HG02973 (cell line): ENCODE data around the gene NME8.

Experiments
- ATAC-seq: cut with Tn5 transposase; IDR thresholded peaks from one replicate; pipeline ENCODE4 v1.9.1; 2021; ENCODE audit warnings: moderate library complexity; ENCODE audit not compliant: unreplicated experiment

Gene NME8

DNA sequence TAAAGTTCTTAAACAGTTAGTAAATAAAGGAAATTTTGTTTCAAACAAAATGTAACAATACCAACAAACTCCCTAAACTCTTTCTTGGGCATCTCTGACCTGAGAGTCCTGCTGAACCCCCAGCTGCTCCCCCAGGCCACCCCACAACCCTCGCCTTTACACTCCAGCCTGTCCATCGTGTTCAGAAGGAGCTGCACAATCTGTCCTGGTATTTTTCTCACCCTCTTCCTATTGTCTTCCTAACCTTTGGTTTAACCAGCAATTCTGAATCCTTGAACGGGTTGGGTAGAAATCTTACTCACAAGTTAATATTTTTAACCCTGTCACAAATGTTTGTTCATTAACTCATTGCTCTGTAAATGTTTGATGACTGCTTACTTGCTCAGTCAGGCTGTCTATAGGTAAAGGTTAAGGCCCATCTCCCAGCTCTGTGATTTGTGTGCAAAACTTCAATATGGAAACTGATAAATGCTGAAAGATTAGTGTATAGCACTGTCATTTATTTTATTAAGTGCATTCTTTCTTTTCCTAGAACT lies 51.4 kb downstream of the NME8 start:
- ATAC-seq = no peak

DNA sequence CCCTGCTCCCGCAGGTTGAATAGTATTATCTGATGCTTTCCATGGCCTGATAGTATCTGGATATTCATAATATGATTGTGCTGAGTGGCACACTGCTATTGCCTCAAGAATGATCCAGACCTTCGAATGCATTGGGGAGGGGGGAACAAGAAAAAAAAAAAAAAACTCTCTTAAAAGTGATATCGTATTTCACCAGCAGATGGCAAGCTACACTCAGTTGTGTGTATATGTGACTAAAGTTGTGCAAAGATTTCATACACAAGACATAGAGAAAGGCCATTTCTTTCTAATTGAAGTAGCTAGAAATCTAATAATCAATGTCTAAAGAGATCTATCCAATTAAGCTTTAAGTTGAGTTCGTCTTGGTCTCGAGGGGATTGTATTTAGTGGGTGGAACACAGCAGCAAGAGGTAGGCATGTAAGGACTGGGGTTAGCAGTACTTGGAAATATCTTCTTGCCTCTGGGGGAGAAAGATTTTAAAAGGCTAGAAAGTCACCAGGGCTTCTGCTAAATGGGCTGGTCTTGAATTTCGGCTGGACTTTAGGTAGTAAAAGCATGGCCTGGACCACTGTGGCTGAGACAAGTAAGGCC lies 52.9 kb downstream of the NME8 start:
- no peak for ATAC-seq

DNA sequence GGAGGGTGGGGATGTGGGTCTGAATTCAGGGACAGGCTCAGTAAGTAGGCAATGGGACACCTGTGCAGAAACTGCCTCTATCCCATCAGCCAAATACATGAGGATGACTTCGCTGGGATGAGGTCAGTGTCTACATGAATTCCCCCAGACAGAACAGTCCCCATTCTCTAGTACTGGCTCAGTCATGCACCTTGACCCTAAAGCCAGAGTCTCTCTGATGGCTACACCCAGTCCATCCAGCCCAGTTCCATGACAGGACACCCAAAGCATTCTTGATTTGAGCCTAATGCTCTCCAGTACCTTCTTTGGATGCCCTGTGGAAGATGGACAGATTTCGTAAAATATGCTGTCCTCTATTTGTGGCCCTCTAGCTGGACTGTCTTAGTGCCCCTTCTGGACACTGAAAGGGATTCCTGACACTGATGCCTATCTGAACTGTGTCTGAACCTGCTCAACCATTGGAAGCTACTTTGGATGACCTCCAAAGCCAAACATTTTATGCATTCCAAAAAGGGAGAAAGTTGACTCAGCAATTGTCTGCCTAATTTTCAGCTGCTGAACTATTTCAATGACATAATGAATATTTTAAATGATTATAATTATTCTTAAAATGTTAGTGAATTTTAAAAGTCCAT lies 53.6 kb downstream of the NME8 start:
- ATAC-seq = no peak

DNA sequence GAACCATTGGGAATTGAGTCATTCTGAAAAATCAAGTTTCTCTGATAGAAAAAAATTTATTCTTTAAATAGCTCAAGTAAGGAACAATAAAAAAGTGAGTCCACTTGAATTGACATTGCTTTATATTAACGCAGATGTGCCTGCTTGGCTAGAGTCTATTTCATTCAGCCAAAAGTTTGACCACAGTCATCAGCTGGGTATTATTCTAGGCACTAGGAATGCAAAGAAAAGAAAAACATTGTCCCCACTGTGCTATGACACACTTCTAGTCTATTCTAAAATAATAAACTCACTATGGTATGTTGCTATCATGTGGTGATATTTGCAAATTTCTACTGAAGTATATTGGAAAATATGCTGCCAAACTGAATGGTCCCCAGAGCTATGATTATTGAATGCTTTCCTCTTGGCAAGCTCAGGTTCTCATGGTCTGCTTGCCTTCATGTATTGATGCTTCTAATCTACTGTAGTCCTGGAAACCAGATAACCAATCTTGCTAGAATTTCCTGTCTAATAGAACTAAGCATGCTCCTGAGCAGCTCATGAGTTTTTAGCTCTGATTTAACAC lies 59.9 kb downstream of the NME8 start:
- ATAC-seq = no peak

DNA sequence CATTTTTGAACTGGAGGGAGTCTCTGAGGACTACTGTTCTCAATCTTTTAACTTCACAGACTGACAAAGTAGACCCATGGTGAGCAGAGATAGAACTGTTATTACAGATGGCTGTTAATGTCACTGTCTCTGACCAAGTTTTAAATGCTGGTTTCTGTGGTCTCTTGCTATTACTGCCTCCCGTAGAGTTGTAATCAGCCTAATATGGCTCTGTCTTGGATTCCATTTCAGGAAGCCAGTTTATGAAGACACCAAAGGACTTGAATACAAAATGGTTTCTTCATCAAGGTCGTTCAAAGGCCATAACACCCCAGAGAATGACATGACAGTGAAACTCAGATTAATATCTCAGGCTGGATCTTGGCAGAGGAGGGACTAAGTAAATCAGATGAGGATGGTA lies 64.4 kb downstream of the NME8 start:
- no peak for ATAC-seq

DNA sequence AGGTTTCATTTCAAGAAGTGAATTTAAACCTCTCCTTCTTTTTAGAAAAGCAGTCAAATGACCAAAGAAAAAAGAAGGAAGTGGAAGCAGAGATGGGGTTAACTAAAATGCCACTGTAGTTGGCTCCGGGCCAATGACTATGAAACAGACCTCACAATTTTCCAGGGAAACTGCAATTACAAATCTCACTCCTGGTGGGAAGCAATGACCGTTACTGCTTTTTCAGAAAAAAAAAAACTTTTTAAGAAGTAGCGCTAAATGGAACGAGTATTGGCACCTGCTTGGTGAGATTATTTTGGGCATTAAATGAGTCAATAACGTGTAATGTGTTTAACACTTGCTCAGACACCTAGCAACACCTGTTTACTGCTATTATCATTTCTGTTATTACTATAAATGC lies 67.0 kb downstream of the NME8 start:
- peak; percentile 56 for ATAC-seq

DNA sequence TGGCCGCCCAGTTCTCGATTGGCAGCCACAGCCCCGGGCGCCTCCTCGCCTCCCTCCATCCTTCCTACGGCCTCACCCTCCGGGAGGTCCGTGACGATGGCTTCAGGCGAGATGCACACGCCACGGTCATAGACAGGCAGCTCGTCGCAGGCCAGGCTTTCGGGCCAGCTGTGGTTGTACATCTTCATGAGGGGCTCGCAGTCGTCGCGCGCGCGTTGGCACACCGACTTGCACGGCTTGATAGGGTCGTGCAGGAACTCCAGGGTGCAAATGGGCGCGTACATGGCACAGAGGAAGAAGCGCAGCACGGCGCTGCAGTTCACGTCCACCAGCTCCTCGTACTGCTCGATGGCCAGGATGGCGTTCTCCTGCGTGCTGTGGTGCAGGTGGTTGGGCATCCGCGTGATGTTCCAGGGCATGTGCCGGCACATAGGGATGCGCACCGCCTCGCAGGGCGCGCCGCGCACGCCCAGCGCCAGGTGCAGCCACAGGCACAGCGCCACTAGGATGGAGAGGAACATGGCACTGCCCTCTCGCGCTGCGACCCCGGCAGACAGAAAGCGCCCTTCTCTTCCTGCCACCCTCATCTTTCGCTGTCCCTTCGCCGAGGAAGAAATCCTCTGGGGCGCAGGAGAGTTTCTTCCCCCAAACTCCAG lies 67.7 kb downstream of the NME8 start:
- no peak for ATAC-seq

DNA sequence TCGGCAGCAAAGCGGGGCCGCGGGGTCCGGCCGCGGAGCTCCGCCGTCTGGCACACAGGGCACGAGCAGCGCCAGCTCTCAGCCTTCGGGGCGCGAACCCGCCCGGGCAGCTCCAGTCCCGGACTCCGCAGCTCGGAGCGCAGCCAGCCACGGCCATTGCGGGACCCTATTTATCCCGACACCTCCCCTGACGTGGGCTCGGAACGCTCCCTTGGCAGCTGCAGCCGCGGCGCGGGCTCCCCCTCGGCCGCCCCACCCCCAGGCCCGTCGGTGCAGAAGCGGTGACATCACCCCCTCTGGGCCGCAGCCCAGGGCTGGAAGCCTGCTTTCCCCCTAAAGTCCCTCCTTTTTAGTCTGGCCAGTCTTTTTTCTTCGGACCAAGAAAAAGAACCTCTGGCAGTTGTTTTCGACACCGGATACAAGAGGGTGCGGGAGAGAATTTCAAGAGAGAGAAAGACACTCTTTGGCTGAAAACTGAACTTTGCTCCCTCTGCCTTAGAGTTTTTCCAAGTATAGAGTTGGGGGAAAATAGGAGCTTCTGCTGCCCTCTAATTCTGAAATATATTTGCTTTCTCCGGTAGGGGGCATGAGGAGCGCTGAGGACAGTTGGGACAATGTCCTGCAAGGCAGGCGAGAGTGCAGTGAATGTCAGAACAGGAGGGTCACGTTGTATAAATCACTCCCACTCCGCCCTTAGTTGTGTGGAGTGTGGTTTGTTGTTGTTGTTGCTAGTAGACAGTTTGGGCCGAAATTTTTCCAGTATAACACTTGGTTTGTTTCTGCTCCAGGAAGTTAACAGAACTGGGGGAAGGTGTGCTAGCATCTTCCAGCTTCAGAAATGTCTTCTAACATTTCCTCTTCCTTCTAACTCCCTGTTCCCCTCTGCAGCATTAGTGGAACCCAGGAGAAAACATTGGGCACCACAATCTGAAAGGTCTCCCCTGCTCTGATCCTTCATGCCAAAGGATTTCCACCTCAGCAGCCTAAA lies 68.6 kb downstream of the NME8 start, which contains the start of gene SFRP4:
Gene SFRP4 (minus strand): TSS at position 145 of the 988 bp plus-strand sequence. CDS start 280 bp downstream, outside the sequence.
- no peak for ATAC-seq

DNA sequence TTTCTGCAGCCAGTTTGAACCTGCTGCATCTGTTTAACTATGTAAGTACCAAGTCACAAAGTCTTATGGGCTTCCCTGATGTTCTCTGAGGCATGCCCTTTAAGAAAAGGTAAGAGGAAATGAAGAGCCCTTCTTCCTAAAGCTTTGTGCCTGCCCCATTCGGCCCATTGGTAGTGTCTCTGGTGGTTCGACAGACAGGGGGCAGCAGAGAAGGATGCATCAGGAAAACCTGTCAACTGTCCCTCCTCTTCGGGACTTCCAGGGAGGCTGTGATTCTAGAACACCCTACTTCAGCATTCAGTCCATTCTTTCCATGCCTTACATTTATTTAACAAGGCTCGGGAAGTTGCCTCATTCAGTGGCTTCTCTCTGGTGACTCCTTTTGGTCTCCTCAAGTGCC lies 70.1 kb downstream of the NME8 start:
- ATAC-seq = no peak

DNA sequence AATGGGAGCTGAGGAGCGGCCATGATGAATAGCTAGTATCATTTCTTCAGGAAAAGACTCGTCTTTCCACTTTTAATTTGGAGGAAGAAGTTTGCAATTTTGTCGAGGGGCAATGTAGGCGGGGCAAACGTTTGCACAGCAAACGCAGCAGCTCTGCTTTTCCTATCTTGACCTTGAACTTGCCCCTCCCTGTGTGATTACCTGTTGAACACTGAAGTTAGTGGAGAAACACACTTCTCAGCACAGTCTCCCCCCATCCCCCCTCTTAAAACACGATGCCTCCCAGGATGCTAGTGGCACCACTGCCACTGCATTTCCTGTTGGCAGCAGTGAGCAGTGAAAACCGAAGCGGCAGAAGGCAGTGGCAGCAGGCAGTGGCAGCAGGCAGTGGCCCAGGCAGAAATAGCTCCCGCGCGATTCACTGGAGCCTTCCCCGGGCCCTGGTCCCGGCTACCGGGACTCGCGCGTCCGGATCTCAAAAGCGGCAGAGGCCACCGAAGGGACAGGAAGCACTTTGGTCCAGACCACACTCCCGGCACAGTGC lies 72.0 kb downstream of the NME8 start, which contains the start of gene EPDR1:
Gene EPDR1 (plus strand): TSS at position 336 of the 544 bp plus-strand sequence. CDS start 300 bp downstream, outside the sequence.
- ATAC-seq = peak; percentile 38

DNA sequence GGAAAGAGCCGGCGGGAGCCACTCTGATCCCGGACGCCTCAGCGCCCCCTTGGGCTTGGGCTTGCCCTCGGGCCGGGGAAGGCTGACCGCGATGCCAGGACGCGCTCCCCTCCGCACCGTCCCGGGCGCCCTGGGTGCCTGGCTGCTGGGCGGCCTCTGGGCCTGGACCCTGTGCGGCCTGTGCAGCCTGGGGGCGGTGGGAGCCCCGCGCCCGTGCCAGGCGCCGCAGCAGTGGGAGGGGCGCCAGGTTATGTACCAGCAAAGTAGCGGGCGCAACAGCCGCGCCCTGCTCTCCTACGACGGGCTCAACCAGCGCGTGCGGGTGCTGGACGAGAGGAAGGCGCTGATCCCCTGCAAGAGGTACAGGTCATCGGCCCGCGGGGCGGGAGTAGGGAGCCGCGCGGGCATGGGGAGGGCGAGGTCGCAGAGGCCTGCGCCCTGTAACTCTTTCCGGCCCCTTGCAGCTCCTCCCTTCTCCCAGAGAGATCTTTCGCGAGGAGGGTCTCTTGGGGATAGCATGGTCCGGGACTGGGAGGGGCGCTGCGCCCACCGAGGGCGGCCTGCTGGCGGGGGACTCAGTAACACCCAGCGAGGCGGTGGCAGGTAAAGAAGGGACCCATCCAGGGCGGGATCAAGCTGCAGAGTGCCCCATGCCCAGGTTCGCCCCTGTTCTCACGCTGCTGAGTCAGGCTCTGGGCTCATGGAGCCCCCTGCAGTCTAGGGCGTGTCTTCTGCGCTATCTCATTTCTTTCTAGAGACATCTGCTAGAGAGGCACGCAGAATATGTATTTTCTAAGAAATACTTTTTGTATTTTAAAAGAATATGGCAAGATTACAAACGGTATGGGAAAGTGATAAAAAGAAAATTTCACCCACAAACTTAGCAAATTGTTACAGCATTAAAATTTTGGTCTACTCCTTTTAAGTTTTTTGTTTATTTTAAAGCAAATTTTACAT lies 72.7 kb downstream of the NME8 start:
- ATAC-seq = peak; percentile 32

DNA sequence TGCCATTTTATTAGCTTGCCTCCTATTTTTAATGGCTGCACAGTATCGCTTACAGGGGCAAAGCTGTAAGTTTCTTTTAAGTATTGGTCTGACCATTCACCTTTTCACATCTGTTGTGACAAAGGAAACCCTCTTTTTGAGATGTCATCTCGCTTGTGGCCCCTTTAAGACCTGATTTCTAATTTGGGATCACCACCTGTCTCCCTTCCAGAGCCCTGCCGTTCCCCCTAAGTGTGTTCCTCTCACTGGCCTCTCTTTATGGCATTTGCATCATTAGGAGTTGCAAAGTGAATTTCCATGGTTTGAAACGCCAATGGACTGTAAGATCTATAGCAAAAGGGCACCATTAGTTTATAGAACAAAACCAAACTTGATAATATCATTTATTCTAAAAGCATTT lies 73.5 kb downstream of the NME8 start:
- ATAC-seq = no peak

DNA sequence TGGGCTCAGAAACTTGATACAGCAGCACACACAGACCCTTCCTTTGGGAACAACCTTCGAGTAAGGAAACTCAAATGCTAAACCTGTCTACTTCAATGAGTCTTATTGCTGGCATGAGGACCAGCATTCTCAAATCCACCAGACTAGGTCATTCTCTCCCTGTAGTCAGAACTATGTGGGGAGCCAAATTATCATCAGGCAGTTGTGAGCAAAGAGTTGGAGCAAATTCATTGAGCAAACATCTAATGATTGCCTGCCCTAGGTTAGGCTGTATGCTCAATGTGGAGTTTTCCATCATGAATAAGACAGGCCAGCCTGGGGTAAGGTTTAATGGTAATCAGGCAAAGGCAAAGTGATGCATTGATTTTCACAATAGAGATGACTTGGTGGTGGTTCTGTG lies 75.6 kb downstream of the NME8 start:
- no peak for ATAC-seq

DNA sequence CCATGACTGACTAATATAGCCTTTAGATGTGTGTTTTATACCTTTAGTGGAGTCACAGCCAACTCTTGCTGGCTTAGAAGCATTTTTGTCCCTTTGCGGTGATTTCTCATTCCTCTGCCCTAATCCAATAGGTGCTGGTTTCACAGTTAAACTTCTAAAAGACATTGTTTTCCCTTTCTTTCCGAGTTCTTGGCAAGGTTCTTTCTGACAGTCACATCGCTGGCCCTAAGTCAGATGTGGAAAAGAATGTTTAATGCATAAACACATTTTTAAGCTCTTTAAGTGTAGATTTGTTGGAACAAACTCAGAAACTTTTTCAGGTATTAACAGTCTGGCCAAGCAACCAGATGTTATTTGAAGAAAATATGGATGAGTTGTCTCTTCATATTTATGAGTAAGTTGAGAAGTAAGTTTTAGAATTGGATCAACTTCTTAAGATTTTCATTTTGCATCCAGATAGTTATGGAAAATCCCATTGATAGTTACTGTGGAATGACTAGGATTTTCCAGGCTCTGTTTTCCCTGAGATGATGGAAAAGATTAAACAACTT lies 76.2 kb downstream of the NME8 start:
- ATAC-seq = no peak

DNA sequence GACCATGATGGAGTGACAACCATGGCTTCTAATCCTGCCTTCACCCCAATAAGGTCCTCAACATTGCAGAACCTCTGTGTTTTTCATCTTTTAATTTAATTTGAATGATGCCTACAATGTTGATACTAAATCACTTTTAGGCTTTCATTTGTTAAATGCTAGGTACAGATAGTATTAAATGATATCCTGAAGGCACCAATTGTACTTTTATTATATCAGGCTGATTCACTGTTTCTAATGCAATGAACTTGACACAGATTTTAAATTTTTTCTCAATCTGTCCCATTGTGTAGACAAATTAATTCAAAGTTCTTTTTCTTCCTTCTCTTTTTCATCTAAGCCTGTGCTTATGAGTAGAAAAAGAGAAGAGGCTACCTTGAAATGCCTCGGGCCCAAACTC lies 77.2 kb downstream of the NME8 start:
- no peak for ATAC-seq

DNA sequence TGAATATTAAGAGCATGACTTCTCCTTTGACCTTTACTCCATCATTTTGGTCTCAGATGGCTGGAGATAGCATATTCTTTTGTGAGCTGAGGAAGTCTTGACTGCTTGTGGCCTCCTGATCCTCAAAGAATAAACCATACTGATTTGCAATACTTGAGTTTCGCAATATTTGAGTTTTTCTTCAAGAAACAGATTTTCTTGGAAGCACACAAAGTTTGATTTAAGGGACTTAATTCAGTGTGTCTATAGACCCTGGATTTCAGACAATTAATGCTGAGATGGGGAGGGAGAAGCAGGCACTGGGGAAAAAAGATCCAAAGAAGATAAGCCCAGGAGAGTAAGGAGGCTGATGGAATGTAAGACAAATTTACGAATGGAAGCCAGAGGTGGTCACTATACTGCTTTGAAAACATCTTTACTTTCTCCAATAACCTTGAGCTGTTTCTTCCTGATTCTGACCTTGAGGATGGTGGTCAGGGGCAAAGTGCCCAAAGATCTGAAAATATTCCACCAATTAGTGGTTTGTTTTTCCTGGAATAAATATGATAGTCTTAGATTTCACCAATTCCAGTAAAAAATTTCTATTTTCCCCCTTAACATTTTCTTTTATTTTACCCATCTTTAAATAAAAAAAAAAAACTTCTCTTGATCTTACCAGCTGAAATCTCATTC lies 79.5 kb downstream of the NME8 start:
- ATAC-seq = no peak

DNA sequence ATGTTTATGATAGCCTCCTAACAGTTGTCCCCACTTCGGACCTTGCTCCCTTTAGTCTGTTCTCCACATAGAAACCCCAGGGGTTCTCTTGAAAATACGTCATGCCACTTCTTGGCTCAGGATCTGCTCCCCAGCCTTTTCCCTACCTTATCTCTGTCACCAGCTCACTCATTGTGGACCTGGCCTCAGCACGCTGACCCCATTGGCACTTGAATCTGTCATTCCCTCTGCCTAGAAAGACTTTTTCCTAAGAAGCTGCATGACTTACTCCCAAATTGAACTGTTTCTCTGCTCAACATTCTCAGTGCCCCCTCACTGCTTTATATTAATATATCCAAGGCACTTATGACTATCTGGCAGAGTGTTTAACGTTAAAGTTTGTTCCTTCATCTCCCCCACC lies 80.5 kb downstream of the NME8 start:
- no peak for ATAC-seq

DNA sequence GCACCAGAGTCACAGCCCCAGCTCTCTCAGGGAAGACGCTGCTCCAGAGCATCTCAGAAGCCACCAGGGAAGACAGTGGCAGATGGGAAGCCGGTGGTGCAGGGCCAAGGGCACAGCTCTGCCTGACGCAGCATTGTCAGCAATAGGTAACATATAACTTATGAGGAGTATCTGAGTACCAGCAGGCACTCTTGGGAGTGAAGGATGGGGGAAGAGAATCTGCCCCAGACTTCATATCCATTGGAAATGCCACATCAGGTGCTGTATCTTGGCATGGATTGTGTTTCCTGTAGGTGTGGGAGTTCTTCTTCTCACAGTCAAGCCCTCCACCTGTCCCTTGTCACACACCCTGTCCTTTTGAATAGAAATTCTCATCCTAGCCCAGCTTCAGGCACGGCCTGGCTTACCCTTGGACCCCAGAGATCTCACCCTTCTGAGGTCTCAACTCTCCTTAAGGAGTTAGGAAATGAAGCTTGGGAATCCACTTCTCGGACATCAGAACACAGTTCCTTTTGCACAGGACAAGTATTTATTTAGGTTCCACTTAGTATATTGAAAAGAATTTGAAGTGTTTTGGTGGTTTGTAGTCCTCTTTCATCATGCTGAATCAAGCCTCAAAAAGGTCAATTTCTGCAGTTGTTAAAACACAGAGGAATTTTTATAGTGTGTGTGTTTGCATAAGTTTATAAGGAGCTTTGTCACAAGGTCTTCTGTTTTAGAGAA lies 82.0 kb downstream of the NME8 start:
- no peak for ATAC-seq
